K562 (cell line): ENCODE data around the gene WEE1. TPM values are rescaled to one million over a fixed set of nuclear protein-coding genes. Genes with fewer than 3 reads are reported as not detected.

Experiments
- ATAC-seq: fragments of 200-7000 bp; cut with Tn5 transposase; 3 replicates; pipeline ENCODE4 v1.9.1; 2020; ENCODE audit warnings: moderate library complexity
- BruUV-seq: library from RNA; stranded (reverse); fragments of 400-500 nt; replicated peaks from 2 replicates; lab custom pipeline; 2021; lab: Mats Ljungman, UMichigan
- CTCF ChIA-PET: fragments of 300-600 bp; formaldehyde crosslinking; extraction: SDS; loops from one replicate; lab custom pipeline; 2021; ENCODE audit warnings: low intra/inter-chr PET ratio; lab: Yijun Ruan, JAX
- POLR2A ChIA-PET: fragments of 300-600, 350-650 bp; sonication (Branson Sonifier 250); formaldehyde crosslinking; extraction: SDS; loops from one replicate; lab custom pipeline; 2021; ENCODE audit warnings: antibody characterized with exemption, inconsistent platforms; lab: Yijun Ruan, JAX
- DNase-seq, 4 experiments: peaks; one replicate each; pipeline versions ENCODE4 v3.0.0 to v3.0.0-alpha.2; 2011 to 2018; ENCODE audit warnings: low spot score in 3 of 4, mixed read lengths in 3 of 4; ENCODE audit errors: extremely low read depth in 1 of 4
- FAIRE-seq: peaks from 2 replicates; lab custom pipeline; 2011; peaks lifted over from hg19 to GRCh38; lab: Jason Lieb, UNC
- H2AFZ ChIP-seq: 2 replicates; pipeline ENCODE4 v1.6.0; 2011; ENCODE audit warnings: low read depth, low read length, control low read depth, inconsistent platforms
- H3K27ac ChIP-seq: fragments of 200-600 bp; 3 replicates; pipeline ENCODE4 v1.8.0; 2011; ENCODE audit warnings: low read depth, mild to moderate bottlenecking, control low read depth, inconsistent platforms, low read length, moderate library complexity, mixed read lengths; ENCODE audit errors: extremely low read depth
- H3K27me3 ChIP-seq, 2 experiments: fragments of 300-600 bp in 1 of 2; 2 replicates in 1 of 2; 3 replicates in 1 of 2; pipeline versions ENCODE4 v1.6.0 to v1.8.0; 2011; ENCODE audit warnings: inconsistent platforms in 2 of 2, low read length in 2 of 2, mild to moderate bottlenecking in 1 of 2, mixed read lengths in 1 of 2, moderate library complexity in 1 of 2; ENCODE audit not compliant: control insufficient read depth in 2 of 2, insufficient read depth in 2 of 2
- H3K36me3 ChIP-seq: fragments of 300-600 bp; 3 replicates; pipeline ENCODE4 v1.8.0; 2011; ENCODE audit warnings: mild to moderate bottlenecking, low read length, inconsistent platforms; ENCODE audit not compliant: control insufficient read depth, insufficient read depth
- H3K4me1 ChIP-seq, 2 experiments: fragments of 200-600 bp in 1 of 2; replicated peaks in 1 of 2; 2 replicates in 1 of 2; 3 replicates in 1 of 2; pipeline versions ENCODE4 v1.5.1 to v1.8.0; 2011; ENCODE audit warnings: inconsistent platforms in 2 of 2, low read length in 2 of 2, mild to moderate bottlenecking in 1 of 2, mixed read lengths in 1 of 2, moderate library complexity in 1 of 2; ENCODE audit not compliant: control insufficient read depth in 2 of 2, insufficient read depth in 2 of 2
- H3K4me2 ChIP-seq: 2 replicates; pipeline ENCODE4 v1.6.1; 2011; ENCODE audit warnings: low read length, control low read depth, inconsistent platforms, mixed read lengths; ENCODE audit not compliant: insufficient read depth
- H3K4me3 ChIP-seq: fragments of 200-600 bp; sonication (generic), shearing (Covaris generic); 2 replicates; pipeline ENCODE4 v1.5.1; 2016; ENCODE audit warnings: control low read depth, inconsistent platforms
- H3K79me2 ChIP-seq: fragments of 200-600 bp; 3 replicates; pipeline ENCODE4 v1.8.0; 2011; ENCODE audit warnings: low read length, inconsistent platforms; ENCODE audit not compliant: control insufficient read depth, insufficient read depth
- H3K9ac ChIP-seq, 2 experiments: 2 replicates each; pipeline versions ENCODE4 v1.6.0 to v1.6.1; 2011; ENCODE audit warnings: low read depth in 2 of 2, low read length in 2 of 2, control low read depth in 1 of 2, inconsistent platforms in 1 of 2, mild to moderate bottlenecking in 1 of 2, mixed read lengths in 1 of 2; ENCODE audit not compliant: insufficient read depth in 1 of 2
- H3K9me1 ChIP-seq: one replicate; pipeline ENCODE4 v1.6.0; 2011; ENCODE audit warnings: inconsistent platforms, mild to moderate bottlenecking, low read length, moderate library complexity; ENCODE audit not compliant: control insufficient read depth, insufficient read depth
- H3K9me3 ChIP-seq: replicated peaks from 2 replicates; pipeline ENCODE4 v1.5.1; 2011; ENCODE audit warnings: low read depth, low read length, inconsistent platforms; ENCODE audit not compliant: control insufficient read depth, insufficient read depth
- H4K20me1 ChIP-seq: replicated peaks from 2 replicates; pipeline ENCODE4 v1.6.1; 2011; ENCODE audit warnings: low read length, inconsistent platforms, mixed read lengths; ENCODE audit not compliant: control insufficient read depth, insufficient read depth
- CC2D1A ChIP-seq: fragments of 450-650 bp; IDR thresholded peaks from 2 replicates; pipeline ENCODE4 v1.6.1; 2017; ENCODE audit warnings: mild to moderate bottlenecking
- CEBPB ChIP-seq: fragments of 450-650 bp; IDR thresholded peaks from 2 replicates; pipeline ENCODE4 v1.6.1; 2016; ENCODE audit warnings: missing genetic modification characterization, missing compliant biosample characterization
- WGBS: fragments of 100-300 bp; shearing (Covaris generic); methylation state at CpG from one replicate; pipeline ENCODE4 v1.1.6; 2016; ENCODE audit warnings: low coverage, mixed read lengths; ENCODE audit not compliant: insufficient coverage; ENCODE audit errors: missing lambda C conversion rate; 5-methylcytosine and 5-hydroxymethylcytosine counted together
- in situ Hi-C: fragments of 300-500 bp; cut with MboI; formaldehyde crosslinking; loops from 4 replicates; pipeline ENCODE4 v1.15.0; 2018; ENCODE audit warnings: inconsistent platforms, mixed read lengths
- intact Hi-C: fragments of 100-400 bp; cut with micrococcal nuclease; formaldehyde crosslinking; loops from 2 replicates; pipeline ENCODE4 v1.14.2; 2022
- polyA plus RNA-seq, 8 experiments: library from polyadenylated mRNA; depleted of rRNA in 4 of 8; stranded (reverse) in 5 of 8; unstranded in 3 of 8; fragments of >200 nt; fragmentation: Nextera tagmentation in 2 of 8; fragmentation: Illumina TruSeq in 1 of 8; extraction: Ambion mirVana in 2 of 8; extraction: Trizol in 1 of 8; gene quantifications; 2 replicates each; pipeline versions ENCODE4 v1.2.1 to v1.2.3, GENCODE V29; 2011 to 2014; ENCODE audit warnings: inconsistent platforms in 1 of 8, missing spikeins in 1 of 8
- total RNA-seq, 7 experiments: library from RNA; depleted of rRNA in 6 of 7; stranded (reverse); fragments of >200 nt in 6 of 7; fragmentation: Illumina TruSeq in 2 of 7; extraction: Trizol in 2 of 7; gene quantifications; 2 replicates each; pipeline versions ENCODE4 v1.2.1 to v1.2.3, GENCODE V29; 2011 to 2021; ENCODE audit warnings: low replicate concordance in 1 of 7

The WEE1 gene
- total and polyA plus RNA-seq, 9 of the 15 experiments (the other 6 are each of a cell fraction or from before 2014, with no cell fraction given): 21.9 to 99.0 (median 67.4) TPM

GRCh38 chr11:9570313-9571025 is 3.0 kb upstream of the WEE1 start:
- Histone ChIP-seq H3K79me2 (peaks cover 20% of the 10 kb centered on the region), H3K36me3 (peaks cover 6% of the 10 kb centered on the region; the same call in 2 of the 3 replicates), H3K9ac (no peak overlapping the region), H3K9me1 (no peaks in the 10 kb centered on the region), H3K9me3 (no peaks in the 10 kb centered on the region), H3K4me3 (no peak overlapping the region), H3K4me2 (no peak overlapping the region), H3K27me3 (no peaks in the 10 kb centered on the region), H3K27ac (no peak overlapping the region), H4K20me1 (peaks cover 8% of the 10 kb centered on the region), H3K4me1 (peaks cover 34 to 46% of the 10 kb centered on the region in 2 experiments), H2AFZ (0 out of 2 replicates have a peak overlapping the region, but pooled peaks have one; percentile 35)
- ATAC-seq (no peak), DNase-seq (no peak), FAIRE-seq (no peak)
- in situ Hi-C loops (loop anchor here (5.0 kb wide), 1 partner anchor 33 kb away; no protein-coding TSS in a partner anchor), intact Hi-C loops (loop anchor here (10.0 kb wide), 1 partner anchor 106 kb away; the partner anchor contains the start of gene ZNF143)
- no TSS peak for BruUV-seq
- WGBS: 60% methylated on average over 9 of the region's 9 CpGs
- POLR2A ChIA-PET: interaction anchor here (0.7 to 1.4 kb wide), 2 partner anchors 17 to 795 kb away, joined by 3 to 5 read pairs; no protein-coding TSS in a partner anchor
- CTCF ChIA-PET: no interaction called here
- TF ChIP-seq CC2D1A (no peak), CEBPB (peak; percentile 48; the same call in 1 of the 2 replicates)
